ENCODE results near the gene PGAP2. TPM values are rescaled to one million over a fixed set of nuclear protein-coding genes. Genes with fewer than 3 reads are reported as not detected.

Gene PGAP2
- total RNA-seq, 1 donor: 8.2 TPM

DNA sequence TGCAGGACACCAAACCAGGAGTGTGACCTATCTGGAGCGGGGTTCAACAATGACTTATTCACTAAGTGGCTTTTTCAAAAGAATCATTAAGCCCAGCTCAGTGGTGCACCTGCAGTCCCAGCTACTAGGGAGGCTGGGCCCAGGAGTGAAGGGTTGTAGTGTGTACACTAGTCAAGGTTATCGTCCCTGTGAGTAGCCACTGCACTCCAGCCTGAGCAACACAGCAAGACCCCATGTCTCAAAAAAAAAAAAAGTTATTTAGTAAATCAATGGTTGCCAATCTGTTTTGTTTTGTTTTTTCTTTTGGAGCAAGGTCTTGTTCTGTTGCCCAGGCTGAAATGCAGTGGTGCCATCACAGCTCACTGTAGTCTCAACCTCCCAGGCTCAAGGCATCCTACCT, 24.5 kb downstream of the PGAP2 start:
- no peak for TF ChIP-seq CTCF (IDR thresholded peaks at IDR 0.05; ENCODE audit: insufficient read depth, low read depth, low read length)
- no peak overlapping the region for H3K4me3 ChIP-seq (ENCODE audit: low read depth, low read length)
- no peak for DNase-seq (ENCODE audit: low read depth)

GRCh38 chr11:3833449-3833848, 25.1 kb downstream of the PGAP2 start:
- DNase-seq (ENCODE audit: low read depth): no peak
- no peak overlapping the region for H3K4me3 ChIP-seq (ENCODE audit: low read depth, low read length)
- no peak for TF ChIP-seq CTCF (IDR thresholded peaks at IDR 0.05; ENCODE audit: insufficient read depth, low read depth, low read length)

- no peak for TF ChIP-seq CTCF (IDR thresholded peaks at IDR 0.05; ENCODE audit: insufficient read depth, low read depth, low read length)
- DNase-seq (ENCODE audit: low read depth): no peak
- no peak overlapping the region for H3K4me3 ChIP-seq (ENCODE audit: low read depth, low read length)
Observed at GRCh38 chr11:3834349-3834663, 25.9 kb downstream of the PGAP2 start.

- no peak overlapping the region for H3K4me3 ChIP-seq (ENCODE audit: low read depth, low read length)
- DNase-seq (ENCODE audit: low read depth): peak; percentile 11
- no peak for TF ChIP-seq CTCF (IDR thresholded peaks at IDR 0.05; ENCODE audit: insufficient read depth, low read depth, low read length)
Observed at GRCh38 chr11:3834664-3835461, 26.5 kb downstream of the PGAP2 start.

DNA sequence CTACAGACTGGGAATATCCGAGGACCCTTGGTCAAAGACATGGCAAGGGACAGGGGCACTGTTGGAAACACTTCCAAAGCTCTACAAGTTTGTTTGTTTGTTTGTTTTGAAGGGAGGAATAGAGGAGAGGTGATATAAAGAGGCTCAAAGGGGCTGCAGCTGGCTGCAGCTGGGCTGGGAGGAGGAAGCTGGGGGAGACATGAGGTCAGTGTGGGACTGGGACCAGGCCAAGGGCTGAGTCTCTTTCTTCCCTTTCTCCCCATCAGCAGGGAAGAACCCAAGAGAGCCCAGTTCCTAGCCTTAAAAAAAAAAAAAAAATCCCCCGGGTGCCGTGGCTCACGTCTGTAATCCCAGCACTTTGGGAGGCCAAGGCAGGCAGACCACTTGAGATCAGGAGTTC, 27.4 kb downstream of the PGAP2 start:
- TF ChIP-seq CTCF (IDR thresholded peaks at IDR 0.05; ENCODE audit: insufficient read depth, low read depth, low read length): no peak
- DNase-seq (ENCODE audit: low read depth): no peak
- H3K4me3 ChIP-seq (ENCODE audit: low read depth, low read length): no peak overlapping the region

DNA sequence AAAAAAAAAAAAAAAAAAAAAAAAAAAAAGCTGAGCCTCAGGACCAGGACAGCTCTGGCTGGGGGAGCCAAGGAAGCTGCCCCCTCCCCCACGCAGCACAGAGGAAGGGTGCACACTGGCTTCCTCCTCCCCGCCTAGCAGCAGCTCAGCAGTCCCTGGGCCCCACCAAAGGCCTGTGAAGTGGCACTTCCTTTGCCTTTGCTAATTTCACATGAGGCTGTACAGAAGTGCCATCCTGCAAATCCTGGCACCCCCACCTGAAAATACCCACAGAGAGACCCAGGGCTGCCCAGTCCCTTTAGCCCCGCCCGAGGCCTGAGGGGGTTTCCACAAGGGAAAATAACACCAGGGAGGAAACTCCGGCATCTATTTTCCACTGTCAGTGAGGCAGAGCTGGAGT, 28.5 kb downstream of the PGAP2 start:
- TF ChIP-seq CTCF (IDR thresholded peaks at IDR 0.05; ENCODE audit: insufficient read depth, low read depth, low read length): no peak
- no peak overlapping the region for H3K4me3 ChIP-seq (ENCODE audit: low read depth, low read length)
- DNase-seq (ENCODE audit: low read depth): no peak

- no peak overlapping the region for H3K4me3 ChIP-seq (ENCODE audit: low read depth, low read length)
- TF ChIP-seq CTCF (IDR thresholded peaks at IDR 0.05; ENCODE audit: insufficient read depth, low read depth, low read length): no peak
- DNase-seq (ENCODE audit: low read depth): peak; percentile 35
Observed at GRCh38 chr11:3837793-3838192, 29.4 kb downstream of the PGAP2 start.
